Adrenal gland (tissue), 12 donors: ENCODE measurements around the gene SIM2. TPM values are rescaled to one million over a fixed set of nuclear protein-coding genes. Genes with fewer than 3 reads are reported as not detected.

Experiments
- DNase-seq, 7 donors: peaks; one replicate each; pipeline ENCODE4 v3.0.0-alpha.2; 2019 to 2020
- H3K27ac ChIP-seq, 5 donors: fragments of 200-600 bp; sonication (generic) in 4 of 5; 1 replicate in 3 of 5; 2 replicates in 2 of 5; pipeline versions ENCODE4 v1.5.1 to v1.8.0; 2016 to 2020; ENCODE audit warnings: mild to moderate bottlenecking in 1 of 5
- H3K27me3 ChIP-seq: fragments of 200-600 bp; 2 replicates; pipeline ENCODE4 v1.8.0; 2021
- H3K36me3 ChIP-seq, 2 donors: fragments of 200-600 bp; replicated peaks in 1 of 2; 1 replicate in 1 of 2; 2 replicates in 1 of 2; pipeline versions ENCODE4 v1.5.1 to v1.8.0; 2018 to 2022
- H3K4me1 ChIP-seq, 2 donors: fragments of 200-600 bp; replicated peaks in 1 of 2; 1 replicate in 1 of 2; 2 replicates in 1 of 2; pipeline versions ENCODE4 v1.5.1 to v1.8.0; 2018 to 2021
- H3K4me3 ChIP-seq, 4 donors: fragments of 200-600 bp; sonication (generic) in 3 of 4; one replicate each; pipeline ENCODE4 v1.5.1; 2016 to 2018
- H3K9me3 ChIP-seq, 3 donors: fragments of 200-600 bp; sonication (generic) in 1 of 3; replicated peaks in 1 of 3; 1 replicate in 2 of 3; 2 replicates in 1 of 3; pipeline versions ENCODE4 v1.5.1 to v1.8.0; 2016 to 2021
- CTCF ChIP-seq, 6 experiments: fragments of 450-650 bp in 4 of 6; fragments of 200-600 bp in 2 of 6; sonication (generic) in 1 of 6; IDR thresholded peaks; 1 replicate in 5 of 6; 2 replicates in 1 of 6; pipeline versions ENCODE4 v1.5.1 to v1.8.0; 2016 to 2021; ENCODE audit warnings: antibody characterized with exemption in 6 of 6, mild to moderate bottlenecking in 2 of 6, moderate library complexity in 1 of 6
- POLR2A ChIP-seq, 2 donors: fragments of 450-650 bp; IDR thresholded peaks; one replicate each; pipeline ENCODE4 v1.6.1; 2017; ENCODE audit warnings: antibody characterized with exemption in 2 of 2, mild to moderate bottlenecking in 2 of 2, moderate library complexity in 1 of 2
- WGBS, 4 donors: extraction: QIAGEN DNeasy Blood & Tissue Kit in 2 of 4; methylation state at CpG; one replicate each; pipeline versions ENCODE4 v1.1.5 to v1.1.7; 2013 to 2017; 5-methylcytosine and 5-hydroxymethylcytosine counted together
- intact Hi-C, 2 donors: fragments of 100-400 bp; cut with DNase I; formaldehyde crosslinking; loops; one replicate each; pipeline versions ENCODE4 v1.14.1 to v1.15.0; 2022 to 2023
- polyA plus RNA-seq, 3 donors: library from polyadenylated mRNA; stranded (reverse); fragments of 200-250 nt in 2 of 3; fragments of 350-450 nt in 1 of 3; fragmentation: Illumina TruSeq in 1 of 3; extraction: RNeasy Lipid Tissue Mini Kit (QIAGEN cat#74804) in 1 of 3; gene quantifications; one replicate each; pipeline ENCODE4 v1.2.3, GENCODE V29; 2013 to 2014
- total RNA-seq, 9 donors: library from RNA; depleted of rRNA in 4 of 9; stranded (reverse); fragments of >200 nt in 4 of 9; fragments of 120-200 nt in 1 of 9; fragmentation: NEBNext Ultra II Directional in 1 of 9; extraction: Animal tissue kit (Norgen Biotek cat#: 25700) in 1 of 9; gene quantifications; one replicate each; pipeline versions ENCODE4 v1.1.0 to v1.2.4, GENCODE V29; 2013 to 2023
- donor health status: healthy with polysubstance abuse.
- donor health status: Bipolar disorder and iron deficiency.
- donor health status: DM: yes; HTN: yes; CAD: no.
- donor health status: DM: no; HTN: no; CAD: no.
- donor health status: DM: no; HTN: no; CAD: no.
- donor health status: DM: yes; HTN: yes; CAD: no.

SIM2 gene
- total and polyA plus RNA-seq, 12 donors = 0.03 to 0.55 (median 0.15) TPM; not detected in 5

DNA sequence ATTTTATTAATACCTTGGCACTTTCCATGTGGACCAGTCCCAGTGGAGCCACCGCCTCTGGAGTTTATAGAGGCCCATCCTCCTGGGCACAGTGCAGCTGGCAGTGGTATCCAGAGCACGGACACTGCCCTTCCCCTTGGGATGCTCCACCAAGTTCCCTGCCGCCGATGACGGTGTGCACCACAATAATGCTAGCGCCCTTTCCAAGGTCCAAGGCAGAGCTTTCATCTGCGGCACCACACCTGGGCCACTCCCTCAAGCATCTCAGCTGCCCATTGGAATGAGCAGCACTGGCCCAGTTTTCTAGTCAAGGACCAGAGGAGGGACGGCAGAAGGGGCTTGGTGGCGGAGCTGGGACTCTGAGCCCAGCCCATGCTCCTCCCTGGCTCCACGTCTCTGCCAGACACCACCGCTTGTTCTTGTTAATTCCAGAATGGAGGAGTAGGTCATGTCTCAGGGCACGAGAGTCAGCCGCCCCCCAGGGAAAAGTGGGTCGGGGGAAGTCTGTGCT is 24.5 kb downstream of the SIM2 start:
- Histone ChIP-seq H3K27ac (no peak overlapping the region), H3K27me3 (peaks cover 11% of the 10 kb centered on the region)
- no peak for TF ChIP-seq CTCF (IDR thresholded peaks at IDR 0.05)
- no peak for TF ChIP-seq POLR2A (IDR thresholded peaks at IDR 0.05)

DNA sequence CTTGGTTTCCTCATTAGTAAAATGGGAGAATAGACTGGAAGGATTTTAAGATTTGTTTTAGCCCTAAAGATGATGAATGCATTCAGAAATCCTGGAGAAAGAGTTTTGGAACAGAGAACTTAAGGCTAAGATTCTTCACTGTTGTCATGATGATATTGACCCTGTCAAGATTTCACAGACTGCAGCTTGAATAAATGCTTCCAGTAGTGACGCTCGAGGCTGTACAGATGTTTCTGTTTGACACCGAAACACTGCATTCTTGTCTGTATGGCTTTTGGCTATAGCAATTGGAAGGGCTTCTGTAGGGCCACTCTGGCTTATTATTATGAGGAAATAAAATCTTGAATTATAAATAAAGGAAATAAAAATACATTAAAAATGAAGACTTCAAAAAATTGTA is 25.7 kb downstream of the SIM2 start:
- 63 to 78% (median 71%) methylated on average over 3 of the region's 3 CpGs for WGBS, 4 donors
- TF ChIP-seq POLR2A (IDR thresholded peaks at IDR 0.05) (no peak), CTCF (IDR thresholded peaks at IDR 0.05) (no peak)
- no peaks in the 10 kb centered on the region for H3K9me3 ChIP-seq
- no peak for DNase-seq
- no peak overlapping the region for H3K27ac ChIP-seq
- H3K4me3 ChIP-seq = no peak overlapping the region
- intact Hi-C loops = no loop called here
- no peaks in the 10 kb centered on the region for H3K27me3 ChIP-seq
- H3K36me3 ChIP-seq = no peaks in the 10 kb centered on the region
- H3K4me1 ChIP-seq = no peaks in the 10 kb centered on the region

More for the DNA sequence above, 24.5 kb downstream of the SIM2 start:
- H3K4me1 ChIP-seq = no peaks in the 10 kb centered on the region
- H3K4me3 ChIP-seq = no peak overlapping the region
- intact Hi-C loops = no loop called here
- no peaks in the 10 kb centered on the region for H3K36me3 ChIP-seq
- 80 to 94% (median 83%) methylated on average over 2 to 14 of the region's 14 CpGs for WGBS, 4 donors
- no peak for DNase-seq
- no peaks in the 10 kb centered on the region for H3K9me3 ChIP-seq

DNA sequence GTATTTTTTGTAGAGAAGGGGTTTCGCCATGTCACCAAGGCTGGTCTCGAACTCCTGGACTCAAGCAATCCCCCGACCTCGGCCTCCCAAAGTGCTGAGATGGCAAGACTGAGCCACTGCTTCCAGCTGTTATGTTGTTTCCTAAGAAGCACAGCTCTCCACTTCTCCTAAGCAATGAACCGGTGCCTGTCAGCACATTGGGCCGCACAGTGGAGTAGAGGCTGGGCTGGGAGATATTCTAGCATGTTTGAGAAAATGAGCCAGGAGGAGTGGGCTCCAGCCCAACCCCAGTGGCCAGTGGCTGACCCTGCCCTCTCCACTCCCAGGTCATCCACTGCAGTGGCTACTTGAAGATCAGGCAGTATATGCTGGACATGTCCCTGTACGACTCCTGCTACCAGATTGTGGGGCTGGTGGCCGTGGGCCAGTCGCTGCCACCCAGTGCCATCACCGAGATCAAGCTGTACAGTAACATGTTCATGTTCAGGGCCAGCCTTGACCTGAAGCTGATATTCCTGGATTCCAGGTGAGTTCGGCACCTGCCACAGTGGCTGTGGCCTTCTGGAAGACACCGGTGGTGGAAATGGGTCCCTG is 27.0 kb downstream of the SIM2 start:
- WGBS, 4 donors = 94 to 97% (median 95%) methylated on average over 7 to 12 of the region's 12 CpGs
- TF ChIP-seq CTCF (IDR thresholded peaks at IDR 0.05) (no peak), POLR2A (IDR thresholded peaks at IDR 0.05) (no peak)
- intact Hi-C loops = no loop called here
- Histone ChIP-seq H3K27me3 (no peaks in the 10 kb centered on the region), H3K9me3 (no peaks in the 10 kb centered on the region), H3K27ac (no peak overlapping the region), H3K4me1 (no peaks in the 10 kb centered on the region), H3K36me3 (no peaks in the 10 kb centered on the region), H3K4me3 (no peak overlapping the region)
- no peak for DNase-seq

GRCh38 chr21:36727866-36728265 is 29.0 kb downstream of the SIM2 start:
- intact Hi-C loops = no loop called here
- 83 to 92% (median 84%) methylated on average over 3 to 6 of the region's 6 CpGs for WGBS, 4 donors
- TF ChIP-seq CTCF (IDR thresholded peaks at IDR 0.05) (no peak), POLR2A (IDR thresholded peaks at IDR 0.05) (no peak)
- DNase-seq = no peak
- Histone ChIP-seq H3K36me3 (no peaks in the 10 kb centered on the region), H3K27ac (no peak overlapping the region), H3K27me3 (peaks cover 3% of the 10 kb centered on the region), H3K9me3 (no peaks in the 10 kb centered on the region), H3K4me3 (no peak overlapping the region), H3K4me1 (no peaks in the 10 kb centered on the region)
